Erythroblast (primary cell): ENCODE results near the gene DBX1.

Experiments used
- GATA1 ChIP-seq: IDR thresholded peaks from 2 replicates; pipeline ENCODE4 v1.6.1; 2011; ENCODE audit warnings: low read depth, mild to moderate bottlenecking, control low read depth, low read length, moderate library complexity
- POLR2A ChIP-seq: IDR thresholded peaks from 2 replicates; pipeline ENCODE4 v1.6.1; 2011; ENCODE audit warnings: mild to moderate bottlenecking, low read length

- TF ChIP-seq POLR2A = no peak
- no peak for TF ChIP-seq GATA1
Observed at GRCh38 chr11:20125927-20126326, 34.3 kb downstream of the DBX1 start.
